ENCODE results near the gene AHCYL2.

DNA sequence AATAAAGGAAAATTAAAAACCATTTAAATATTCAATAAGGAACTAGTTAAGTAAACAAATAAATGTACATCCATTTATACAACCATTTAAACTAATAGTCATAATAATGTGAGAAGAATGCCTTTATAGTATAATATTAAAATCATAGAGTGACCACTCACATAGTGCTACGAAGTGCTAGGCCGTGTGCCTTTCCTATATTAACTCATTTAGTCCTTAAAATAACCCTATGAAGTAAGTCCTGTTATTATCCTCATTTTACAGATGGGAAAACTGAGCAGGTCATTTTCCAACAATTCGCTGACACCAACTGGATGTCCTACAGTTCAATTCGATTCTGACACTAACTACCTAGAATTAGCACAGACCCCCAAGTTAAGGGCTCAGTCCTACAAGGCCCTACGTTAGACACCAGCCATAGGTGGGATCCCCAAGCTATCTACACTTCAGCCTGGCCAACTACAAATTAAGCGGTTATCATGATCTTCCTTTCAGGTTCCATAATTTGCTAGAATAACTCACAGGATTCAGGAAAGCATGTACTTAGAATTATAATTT is 213.5 kb downstream of the AHCYL2 start:
- TF ChIP-seq, protein P1, sequence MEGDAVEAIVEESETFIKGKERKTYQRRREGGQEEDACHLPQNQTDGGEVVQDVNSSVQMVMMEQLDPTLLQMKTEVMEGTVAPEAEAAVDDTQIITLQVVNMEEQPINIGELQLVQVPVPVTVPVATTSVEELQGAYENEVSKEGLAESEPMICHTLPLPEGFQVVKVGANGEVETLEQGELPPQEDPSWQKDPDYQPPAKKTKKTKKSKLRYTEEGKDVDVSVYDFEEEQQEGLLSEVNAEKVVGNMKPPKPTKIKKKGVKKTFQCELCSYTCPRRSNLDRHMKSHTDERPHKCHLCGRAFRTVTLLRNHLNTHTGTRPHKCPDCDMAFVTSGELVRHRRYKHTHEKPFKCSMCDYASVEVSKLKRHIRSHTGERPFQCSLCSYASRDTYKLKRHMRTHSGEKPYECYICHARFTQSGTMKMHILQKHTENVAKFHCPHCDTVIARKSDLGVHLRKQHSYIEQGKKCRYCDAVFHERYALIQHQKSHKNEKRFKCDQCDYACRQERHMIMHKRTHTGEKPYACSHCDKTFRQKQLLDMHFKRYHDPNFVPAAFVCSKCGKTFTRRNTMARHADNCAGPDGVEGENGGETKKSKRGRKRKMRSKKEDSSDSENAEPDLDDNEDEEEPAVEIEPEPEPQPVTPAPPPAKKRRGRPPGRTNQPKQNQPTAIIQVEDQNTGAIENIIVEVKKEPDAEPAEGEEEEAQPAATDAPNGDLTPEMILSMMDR (IDR thresholded peaks at IDR 0.05 in 4 of 5, conservative IDR thresholded peaks at IDR 0.05 in 1 of 5) = no peak
- TF ChIP-seq POLR2A (IDR thresholded peaks at IDR 0.05) = no peak

Measured in gastrocnemius medialis (tissue), 4 donors.